IPS-11a (cell line): ENCODE results near the gene ASB13.

Source experiments
- H3K4me3 ChIP-seq: one replicate; pipeline ENCODE4 v1.5.1; 2013; ENCODE audit warnings: low read depth, low read length, control low read depth

ASB13 gene

GRCh38 chr10:5670662-5671375, 4.4 kb upstream of the ASB13 start:
- H3K4me3 ChIP-seq: no peak overlapping the region

- H3K4me3 ChIP-seq: no peak overlapping the region
These were observed 3.2 kb upstream of the ASB13 start for GRCh38 chr10:5669604-5670003.

GRCh38 chr10:5668429-5668828, 2.0 kb upstream of the ASB13 start:
- no peak overlapping the region for H3K4me3 ChIP-seq

GRCh38 chr10:5666841-5667630, 641 bp upstream of the ASB13 start:
- H3K4me3 ChIP-seq: peak overlapping the region; percentile 46

GRCh38 chr10:5665373-5666007, 905 bp downstream of the ASB13 start:
- H3K4me3 ChIP-seq: peak overlapping the region; percentile 78

- H3K4me3 ChIP-seq: no peak overlapping the region
These were observed 2.5 kb downstream of the ASB13 start for GRCh38 chr10:5663692-5664427.

GRCh38 chr10:5662708-5663579, 3.5 kb downstream of the ASB13 start:
- no peak overlapping the region for H3K4me3 ChIP-seq

GRCh38 chr10:5661043-5661442, 5.4 kb downstream of the ASB13 start:
- H3K4me3 ChIP-seq: no peak overlapping the region

GRCh38 chr10:5659702-5660528, 6.5 kb downstream of the ASB13 start:
- no peak overlapping the region for H3K4me3 ChIP-seq

GRCh38 chr10:5658871-5659618, 7.3 kb downstream of the ASB13 start:
- H3K4me3 ChIP-seq: no peak overlapping the region

- H3K4me3 ChIP-seq: no peak overlapping the region
These were observed 9.4 kb downstream of the ASB13 start for GRCh38 chr10:5656737-5657579.

GRCh38 chr10:5655121-5655520, 11.3 kb downstream of the ASB13 start:
- no peak overlapping the region for H3K4me3 ChIP-seq

GRCh38 chr10:5654218-5654755, 12.1 kb downstream of the ASB13 start:
- no peak overlapping the region for H3K4me3 ChIP-seq

GRCh38 chr10:5652746-5653145, 13.6 kb downstream of the ASB13 start:
- H3K4me3 ChIP-seq: no peak overlapping the region

GRCh38 chr10:5651388-5651764, 15.0 kb downstream of the ASB13 start:
- H3K4me3 ChIP-seq: no peak overlapping the region

- H3K4me3 ChIP-seq: no peak overlapping the region
These were observed 15.6 kb downstream of the ASB13 start for GRCh38 chr10:5650664-5651387.

- no peak overlapping the region for H3K4me3 ChIP-seq
These were observed 16.6 kb downstream of the ASB13 start for GRCh38 chr10:5649746-5650145.
